IMR-90 (cell line): ENCODE results near the gene MEGF11. TPM values are rescaled to one million over a fixed set of nuclear protein-coding genes. Genes with fewer than 3 reads are reported as not detected.

Experiments
- ATAC-seq: fragments of 200-7000 bp; cut with Tn5 transposase; 2 replicates; pipeline ENCODE4 v1.9.1; 2020; ENCODE audit warnings: low read depth, mild to moderate bottlenecking, moderate library complexity
- BruUV-seq: library from RNA; stranded (reverse); fragments of 400-500 nt; replicated peaks from 2 replicates; lab custom pipeline; 2021; lab: Mats Ljungman, UMichigan
- CTCF ChIA-PET: fragments of 300-600 bp; formaldehyde crosslinking; extraction: SDS; loops from one replicate; lab custom pipeline; 2021; ENCODE audit warnings: antibody characterized with exemption; lab: Yijun Ruan, JAX
- POLR2A ChIA-PET: fragments of 300-600 bp; sonication (Branson Sonifier 250); formaldehyde crosslinking; loops from one replicate; lab custom pipeline; 2022; ENCODE audit warnings: antibody characterized with exemption; ENCODE audit not compliant: unreplicated experiment; lab: Charles Lee
- DNase-seq: peaks from one replicate; pipeline ENCODE4 v3.0.0; 2013
- H2AFZ ChIP-seq: replicated peaks from 2 replicates; pipeline ENCODE3; 2013; ENCODE audit warnings: low read length, mild to moderate bottlenecking; ENCODE audit not compliant: poor library complexity
- H2AK5ac ChIP-seq: 2 replicates; pipeline ENCODE4 v1.6.1; 2013; ENCODE audit warnings: low read depth, low read length, inconsistent platforms
- H2AK9ac ChIP-seq: replicated peaks from 2 replicates; pipeline ENCODE3; 2013; ENCODE audit warnings: mild to moderate bottlenecking, low read depth, low read length, moderate library complexity; ENCODE audit not compliant: poor library complexity
- H2BK120ac ChIP-seq: 2 replicates; pipeline ENCODE4 v1.6.1; 2013; ENCODE audit warnings: low read depth, low read length, inconsistent platforms
- H2BK15ac ChIP-seq: 3 replicates; pipeline ENCODE4 v1.6.1; 2013; ENCODE audit warnings: low read depth, low read length, inconsistent platforms
- H2BK20ac ChIP-seq: 2 replicates; pipeline ENCODE4 v1.6.1; 2013; ENCODE audit warnings: low read depth, mild to moderate bottlenecking, inconsistent platforms, low read length, moderate library complexity
- H2BK5ac ChIP-seq: 2 replicates; pipeline ENCODE4 v1.6.1; 2013; ENCODE audit warnings: mild to moderate bottlenecking, low read depth, low read length, inconsistent platforms; ENCODE audit not compliant: poor library complexity, severe bottlenecking
- H3K14ac ChIP-seq: replicated peaks from 2 replicates; pipeline ENCODE4 v1.6.1; 2013; ENCODE audit warnings: low read depth, low read length, inconsistent platforms
- H3K18ac ChIP-seq: 2 replicates; pipeline ENCODE4 v1.6.1; 2013; ENCODE audit warnings: low read depth, low read length, control low read depth
- H3K23ac ChIP-seq: 2 replicates; pipeline ENCODE4 v1.6.1; 2013; ENCODE audit warnings: low read depth, low read length, inconsistent platforms
- H3K27ac ChIP-seq: 2 replicates; pipeline ENCODE4 v1.5.1; 2013; ENCODE audit warnings: mild to moderate bottlenecking, control low read depth, low read length; ENCODE audit not compliant: insufficient read depth
- H3K27me3 ChIP-seq: 2 replicates; pipeline ENCODE4 v1.6.1; 2013; ENCODE audit warnings: low read length; ENCODE audit not compliant: control insufficient read depth, insufficient read depth
- H3K36me3 ChIP-seq: 2 replicates; pipeline ENCODE4 v1.6.1; 2013; ENCODE audit warnings: low read length, mixed read lengths; ENCODE audit not compliant: control insufficient read depth, insufficient read depth
- H3K4ac ChIP-seq: 2 replicates; pipeline ENCODE4 v1.6.1; 2013; ENCODE audit warnings: low read depth, low read length, inconsistent platforms
- H3K4me1 ChIP-seq: 2 replicates; pipeline ENCODE4 v1.6.1; 2013; ENCODE audit warnings: low read length, mixed read lengths; ENCODE audit not compliant: control insufficient read depth, insufficient read depth
- H3K4me2 ChIP-seq: 2 replicates; pipeline ENCODE4 v1.6.1; 2013; ENCODE audit warnings: low read depth, mild to moderate bottlenecking, control low read depth, low read length, moderate library complexity
- H3K4me3 ChIP-seq: 2 replicates; pipeline ENCODE4 v1.5.1; 2013; ENCODE audit warnings: low read depth, mild to moderate bottlenecking, control low read depth, low read length, moderate library complexity; ENCODE audit not compliant: insufficient read depth
- H3K56ac ChIP-seq: 2 replicates; pipeline ENCODE4 v1.6.1; 2013; ENCODE audit warnings: low read length, inconsistent platforms; ENCODE audit not compliant: insufficient read depth; ENCODE audit errors: extremely low read depth
- H3K79me1 ChIP-seq, 2 experiments: 2 replicates each; pipeline ENCODE4 v1.6.1; 2013; ENCODE audit warnings: low read length in 2 of 2, inconsistent platforms in 1 of 2, low read depth in 1 of 2
- H3K9ac ChIP-seq: 2 replicates; pipeline ENCODE4 v1.6.1; 2013; ENCODE audit warnings: low read depth, low read length, control low read depth
- H3K9me1 ChIP-seq: 2 replicates; pipeline ENCODE4 v1.6.1; 2013; ENCODE audit warnings: low read length, inconsistent platforms; ENCODE audit not compliant: insufficient read depth
- H3K9me3 ChIP-seq: 2 replicates; pipeline ENCODE4 v1.6.1; 2013; ENCODE audit warnings: low read length; ENCODE audit not compliant: control insufficient read depth, insufficient read depth
- H4K20me1 ChIP-seq: 2 replicates; pipeline ENCODE4 v1.6.1; 2013; ENCODE audit warnings: low read length, inconsistent platforms; ENCODE audit not compliant: insufficient read depth
- H4K5ac ChIP-seq: 2 replicates; pipeline ENCODE4 v1.6.1; 2013; ENCODE audit warnings: mild to moderate bottlenecking, low read depth, low read length, control low read depth
- H4K8ac ChIP-seq, 2 experiments: 2 replicates each; pipeline ENCODE4 v1.6.1; 2013; ENCODE audit warnings: low read depth in 2 of 2, low read length in 2 of 2, control low read depth in 1 of 2, inconsistent platforms in 1 of 2
- H4K91ac ChIP-seq: 2 replicates; pipeline ENCODE4 v1.6.1; 2013; ENCODE audit warnings: low read depth, low read length, inconsistent platforms; ENCODE audit not compliant: insufficient read depth
- FOS ChIP-seq: fragments of 150-350 bp; IDR thresholded peaks from 2 replicates; pipeline ENCODE4 v1.6.1; 2016; ENCODE audit warnings: low read depth, low read length
- WGBS, 2 experiments: methylation state at CpG; one replicate each; pipeline versions ENCODE4 v1.1.5 to v1.1.7; 2013; ENCODE audit warnings: missing lambda C conversion rate in 2 of 2; ENCODE audit not compliant: insufficient read length in 1 of 2; ENCODE audit errors: extremely low coverage in 2 of 2; 5-methylcytosine and 5-hydroxymethylcytosine counted together
- dilution Hi-C: fragments of 300-500 bp; cut with HindIII; formaldehyde crosslinking; loops from one replicate; pipeline ENCODE4 v1.14.3; 2018; ENCODE audit warnings: low sequenced_read_pairs; ENCODE audit not compliant: unreplicated experiment
- in situ Hi-C: fragments of 300-500 bp; cut with MboI; formaldehyde crosslinking; loops from 3 replicates; pipeline ENCODE4 v1.14.3; 2019; ENCODE audit warnings: low sequenced_read_pairs, inconsistent platforms, mixed read lengths
- intact Hi-C: fragments of 100-400 bp; cut with micrococcal nuclease; formaldehyde crosslinking; loops from 2 replicates; pipeline ENCODE4 v1.10.0; 2022
- polyA plus RNA-seq, 3 experiments: library from polyadenylated mRNA; depleted of rRNA; stranded (reverse); fragments of >200 nt; gene quantifications; 2 replicates each; pipeline ENCODE4 v1.2.3, GENCODE V29; 2012; ENCODE audit warnings: low replicate concordance in 1 of 3
- total RNA-seq: library from RNA; depleted of rRNA; stranded (reverse); fragments of >200 nt; gene quantifications from 2 replicates; pipeline ENCODE4 v1.2.3, GENCODE V29; 2012

MEGF11 gene
- total and polyA plus RNA-seq, 2 of the 4 experiments (the other 2 are of a cell fraction): not detected

DNA sequence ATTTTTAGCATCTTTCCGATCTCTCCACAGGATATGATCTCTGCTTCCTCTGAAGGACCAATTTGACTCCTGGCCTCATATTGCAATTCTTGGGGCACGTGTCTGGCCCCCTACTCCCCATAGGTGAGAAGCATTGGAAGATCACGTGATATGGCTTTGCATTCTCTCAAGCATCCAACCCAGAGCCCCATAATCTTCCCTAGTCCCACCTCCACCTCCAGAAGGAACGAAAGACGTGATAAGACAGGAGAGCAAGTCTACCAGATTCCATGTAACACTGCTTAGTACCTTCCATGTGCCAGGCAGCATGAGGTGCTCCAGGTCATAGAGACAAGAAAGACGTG, 176.3 kb downstream of the MEGF11 start:
- ATAC-seq: no peak
- H3K27ac ChIP-seq: no peak overlapping the region
- TF ChIP-seq FOS: no peak
- H3K9me3 ChIP-seq: no peaks in the 10 kb centered on the region
- peaks cover 4% of the 10 kb centered on the region; the same call in 1 of the 2 replicates for H3K4me1 ChIP-seq
- ChIA-PET POLR2A (no interaction called here), CTCF (no interaction called here)
- no peak overlapping the region for H3K18ac ChIP-seq
- no peak overlapping the region for H2AK5ac ChIP-seq
- no peak overlapping the region for H2AK9ac ChIP-seq
- no peak overlapping the region for H3K4me3 ChIP-seq
- no peaks in the 10 kb centered on the region for H4K20me1 ChIP-seq
- peaks cover 58% of the 10 kb centered on the region for H3K27me3 ChIP-seq
- no peak overlapping the region for H4K5ac ChIP-seq
- no peak overlapping the region for H4K8ac ChIP-seq
- in situ Hi-C loops: no loop called here
- 67% methylated on average over 1 of the region's 6 CpGs; no CpG with 5 or more reads in 1 of the 2 experiments for WGBS, 2 experiments
- dilution Hi-C loops: no loop called here
- H3K9me1 ChIP-seq: no peaks in the 10 kb centered on the region
- no peaks in the 10 kb centered on the region for H3K36me3 ChIP-seq
- no peak overlapping the region for H3K4me2 ChIP-seq
- H3K4ac ChIP-seq: no peak overlapping the region
- no peak overlapping the region for H3K9ac ChIP-seq
- H2AFZ ChIP-seq: no peak overlapping the region
- H2BK20ac ChIP-seq: no peak overlapping the region
- intact Hi-C loops: no loop called here
- BruUV-seq: no TSS peak
- H4K91ac ChIP-seq: no peak overlapping the region
- DNase-seq: no peak
- no peak overlapping the region for H2BK120ac ChIP-seq
- no peak overlapping the region; the same call in 1 of the 2 replicates for H3K56ac ChIP-seq
- no peak overlapping the region for H3K23ac ChIP-seq
- no peak overlapping the region for H2BK5ac ChIP-seq
- no peak overlapping the region for H3K14ac ChIP-seq
- H3K79me1 ChIP-seq: no peaks in the 10 kb centered on the region
- no peak overlapping the region for H2BK15ac ChIP-seq
